Measurements from ENCODE around the gene MAN2C1. TPM values are rescaled to one million over a fixed set of nuclear protein-coding genes. Genes with fewer than 3 reads are reported as not detected.
"Not testable (repeated sequence)": the region's sequence is repeated elsewhere in the genome, so short reads cannot be mapped to it uniquely, and the experiment has no call there.

The MAN2C1 gene
- total and polyA plus RNA-seq, 11 donors = 61.3 to 150 (median 111) TPM

DNA sequence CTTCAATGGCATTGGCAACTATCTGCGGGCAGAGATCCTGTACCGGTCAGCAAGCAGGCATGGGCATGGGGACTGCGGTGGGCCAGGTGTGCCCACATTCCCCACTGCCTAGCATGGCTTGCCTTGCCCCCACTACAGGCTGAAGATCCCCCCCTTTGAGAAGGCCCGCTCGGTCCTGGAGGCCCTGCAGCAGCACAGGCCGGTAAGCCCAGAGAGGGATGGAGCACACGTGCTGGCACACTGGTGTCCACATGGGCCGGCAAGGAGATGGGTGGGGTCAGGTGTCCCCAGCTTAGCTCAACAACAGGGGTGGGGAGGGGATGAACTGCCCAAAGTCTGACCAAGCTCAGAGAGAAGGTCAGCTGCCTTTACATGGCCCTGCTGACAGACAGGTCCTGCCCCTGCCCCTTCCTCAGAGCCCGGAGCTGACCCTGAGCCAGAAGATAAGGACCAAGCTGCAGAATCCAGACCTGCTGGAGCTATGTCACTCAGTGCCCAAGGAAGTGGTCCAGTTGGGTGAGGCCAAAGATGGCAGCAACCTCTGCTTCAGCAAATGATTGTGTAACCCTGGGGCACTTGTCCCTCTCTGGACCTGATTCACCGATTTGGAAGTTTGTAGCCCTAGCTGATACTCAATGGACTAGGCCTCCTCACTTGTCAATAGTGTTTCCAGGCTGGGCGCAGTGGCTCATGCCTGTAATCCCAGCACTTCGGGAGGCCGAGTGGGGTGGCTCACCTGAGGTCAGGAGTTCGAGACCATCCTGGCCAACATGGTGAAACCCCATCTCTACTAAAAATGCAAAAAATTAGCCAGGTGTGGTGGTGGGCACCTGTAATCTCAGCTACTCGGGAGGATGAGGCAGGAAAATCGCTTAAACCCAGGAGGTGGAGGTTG lies 16.0 kb downstream of the MAN2C1 start:
- no peaks in the 10 kb centered on the region for H3K9me3 ChIP-seq
- DNase-seq (peak in 2 of 5 donors; percentile 21 to 44), ATAC-seq (no peak)
- intact Hi-C loops (cut with DNase I) = no loop called here
- peaks cover 0 to 30% (median 22%) of the 10 kb centered on the region in 9 donors for H3K36me3 ChIP-seq
- peaks cover 0 to 25% (median 10%) of the 10 kb centered on the region in 12 donors for H3K4me1 ChIP-seq
- TF ChIP-seq, protein P1, sequence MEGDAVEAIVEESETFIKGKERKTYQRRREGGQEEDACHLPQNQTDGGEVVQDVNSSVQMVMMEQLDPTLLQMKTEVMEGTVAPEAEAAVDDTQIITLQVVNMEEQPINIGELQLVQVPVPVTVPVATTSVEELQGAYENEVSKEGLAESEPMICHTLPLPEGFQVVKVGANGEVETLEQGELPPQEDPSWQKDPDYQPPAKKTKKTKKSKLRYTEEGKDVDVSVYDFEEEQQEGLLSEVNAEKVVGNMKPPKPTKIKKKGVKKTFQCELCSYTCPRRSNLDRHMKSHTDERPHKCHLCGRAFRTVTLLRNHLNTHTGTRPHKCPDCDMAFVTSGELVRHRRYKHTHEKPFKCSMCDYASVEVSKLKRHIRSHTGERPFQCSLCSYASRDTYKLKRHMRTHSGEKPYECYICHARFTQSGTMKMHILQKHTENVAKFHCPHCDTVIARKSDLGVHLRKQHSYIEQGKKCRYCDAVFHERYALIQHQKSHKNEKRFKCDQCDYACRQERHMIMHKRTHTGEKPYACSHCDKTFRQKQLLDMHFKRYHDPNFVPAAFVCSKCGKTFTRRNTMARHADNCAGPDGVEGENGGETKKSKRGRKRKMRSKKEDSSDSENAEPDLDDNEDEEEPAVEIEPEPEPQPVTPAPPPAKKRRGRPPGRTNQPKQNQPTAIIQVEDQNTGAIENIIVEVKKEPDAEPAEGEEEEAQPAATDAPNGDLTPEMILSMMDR (IDR thresholded peaks at IDR 0.05) = no peak
- TF ChIP-seq POLR2A (IDR thresholded peaks at IDR 0.05) = no peak
- H3K4me3 ChIP-seq = no peak overlapping the region
- 90 to 93% (median 92%) methylated on average over 14 to 16 of the region's 16 CpGs for WGBS, 4 donors
- no peaks in the 10 kb centered on the region for H3K27me3 ChIP-seq
- no peak overlapping the region for H3K27ac ChIP-seq

DNA sequence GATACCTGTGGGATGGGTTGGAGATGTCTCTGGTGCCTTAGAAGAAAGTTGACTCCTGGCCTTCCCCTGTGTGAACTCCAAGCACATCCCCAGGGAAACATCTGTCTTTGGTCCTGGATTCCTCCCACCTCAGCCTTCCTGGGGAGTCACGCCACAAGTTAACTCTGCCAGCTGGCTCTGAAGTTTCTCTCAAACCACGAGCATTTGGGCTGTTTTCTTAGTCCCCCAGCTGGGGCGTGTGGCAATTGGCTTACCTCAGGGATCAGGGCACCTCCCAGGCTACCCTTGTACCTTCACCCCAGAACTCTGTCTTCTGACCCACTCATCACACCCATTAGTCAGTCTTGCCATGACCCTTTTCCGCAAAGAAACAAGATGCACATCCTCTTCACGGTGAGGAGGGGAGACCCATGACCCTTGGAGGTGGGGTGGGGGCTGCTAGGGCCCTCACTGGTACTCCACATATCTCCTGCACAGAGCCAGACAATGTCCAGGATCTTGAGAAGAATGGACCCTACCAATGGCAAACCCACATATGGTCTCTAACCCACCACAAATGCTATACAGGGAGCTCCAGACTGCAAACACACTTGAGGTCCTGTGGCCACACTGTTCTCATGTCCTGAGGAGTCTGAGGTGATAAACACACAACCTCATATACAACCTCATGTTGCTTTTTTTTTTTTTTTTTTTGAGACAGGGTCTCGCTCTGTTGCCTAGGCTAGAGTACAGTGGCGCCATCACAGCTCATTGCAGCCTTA lies 17.6 kb downstream of the MAN2C1 start:
- no peak for ATAC-seq
- peak overlapping the region in 1 of 12 donors; percentile 11 for H3K27ac ChIP-seq
- peaks cover 0 to 17% (median 8%) of the 10 kb centered on the region in 9 donors for H3K36me3 ChIP-seq
- H3K4me3 ChIP-seq = no peak overlapping the region
- H3K9me3 ChIP-seq = no peaks in the 10 kb centered on the region
- peak in 2 of 5 donors; percentile 12 to 14 for DNase-seq
- H3K27me3 ChIP-seq = peaks cover 0 to 4% (median 0%) of the 10 kb centered on the region in 9 donors
- WGBS, 4 donors = 68 to 82% (median 78%) methylated on average over 7 of the region's 7 CpGs
- intact Hi-C loops (cut with DNase I) = no loop called here
- TF ChIP-seq POLR2A (IDR thresholded peaks at IDR 0.05) = no peak
- TF ChIP-seq, protein P1 (IDR thresholded peaks at IDR 0.05) = no peak
- peaks cover 0 to 33% (median 11%) of the 10 kb centered on the region in 12 donors for H3K4me1 ChIP-seq

DNA sequence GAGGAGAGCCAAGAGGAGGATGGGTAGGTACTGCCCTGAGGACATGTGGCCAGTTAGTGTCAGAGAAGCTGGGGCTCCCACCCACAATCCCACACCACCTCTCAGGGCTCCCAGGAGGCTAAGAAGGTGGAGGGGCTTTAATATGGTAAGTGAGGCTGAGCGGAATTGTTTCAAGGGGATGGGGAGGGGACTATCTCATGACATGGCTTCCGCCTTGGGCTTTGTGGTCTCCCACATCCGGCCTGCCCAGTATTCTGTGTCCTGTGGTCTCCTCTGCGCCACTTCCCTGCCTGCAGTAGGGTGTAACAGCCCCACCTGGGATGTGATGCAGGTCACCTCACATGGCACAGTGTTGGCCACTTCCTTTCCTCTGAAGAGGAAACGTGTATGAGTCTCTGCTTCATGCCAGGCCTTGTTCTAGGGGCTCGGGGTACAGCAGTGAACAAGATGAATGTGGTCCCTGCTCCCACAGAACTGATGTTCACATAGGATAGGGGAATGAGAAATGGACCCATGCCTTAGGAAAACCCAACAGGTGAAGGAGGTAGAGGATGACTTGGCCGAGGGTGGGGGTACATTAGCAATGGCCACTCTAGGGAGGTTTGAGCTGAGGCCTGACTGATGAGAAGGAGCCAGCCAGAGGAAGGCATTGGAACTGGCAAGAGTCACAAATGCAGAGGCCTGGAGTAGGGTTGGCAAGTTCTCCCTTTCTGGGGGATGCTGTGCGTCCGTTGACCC lies 18.4 kb downstream of the MAN2C1 start:
- H3K9me3 ChIP-seq = no peaks in the 10 kb centered on the region
- 76 to 85% (median 80%) methylated on average over 9 of the region's 9 CpGs for WGBS, 4 donors
- ATAC-seq = no peak
- peaks cover 0 to 4% (median 0%) of the 10 kb centered on the region in 9 donors for H3K27me3 ChIP-seq
- H3K27ac ChIP-seq = peak overlapping the region in 1 of 12 donors; percentile 11
- peaks cover 0 to 33% (median 11%) of the 10 kb centered on the region in 12 donors for H3K4me1 ChIP-seq
- no peak overlapping the region for H3K4me3 ChIP-seq
- intact Hi-C loops (cut with DNase I) = no loop called here
- peaks cover 0 to 9% (median 2%) of the 10 kb centered on the region in 9 donors for H3K36me3 ChIP-seq
- no peak for TF ChIP-seq POLR2A (IDR thresholded peaks at IDR 0.05)
- TF ChIP-seq, protein P1 (IDR thresholded peaks at IDR 0.05) = no peak
- peak in 2 of 5 donors; percentile 29 to 55 for DNase-seq

DNA sequence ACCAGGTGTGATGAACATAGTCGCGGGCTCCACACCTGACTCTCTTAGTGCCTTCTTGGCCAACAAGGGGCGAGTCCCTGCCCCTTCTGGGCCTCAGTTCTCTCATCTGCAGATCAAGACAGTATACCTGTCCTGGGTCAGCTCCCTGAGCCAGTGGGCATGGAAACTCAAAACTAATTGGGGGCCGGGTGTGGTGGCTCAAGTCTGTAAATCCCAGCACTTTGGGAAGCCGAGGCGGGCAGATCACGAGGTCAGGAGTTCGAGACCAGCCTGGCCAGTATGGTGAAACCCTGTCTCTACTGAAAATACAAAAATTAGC lies 19.1 kb downstream of the MAN2C1 start:
- WGBS, 4 donors = 90 to 93% (median 92%) methylated on average over 6 to 8 of the region's 8 CpGs
- H3K36me3 ChIP-seq; H3K9me3 ChIP-seq; ATAC-seq; intact Hi-C loops (cut with DNase I); H3K27me3 ChIP-seq; DNase-seq: not testable (repeated sequence)
- Histone ChIP-seq H3K4me1 (peaks cover 0 to 33% (median 11%) of the 10 kb centered on the region in 12 donors), H3K27ac (peak overlapping the region in 1 of 12 donors; percentile 11), H3K4me3 (peak overlapping the region in 1 of 12 donors; percentile 97)

All from heart left ventricle (tissue), 16 donors.